ENCODE data around the gene ZMIZ1.
A peak's percentile ranks its signal among the peaks of the same experiment; 100 is the strongest.

Gene ZMIZ1

DNA sequence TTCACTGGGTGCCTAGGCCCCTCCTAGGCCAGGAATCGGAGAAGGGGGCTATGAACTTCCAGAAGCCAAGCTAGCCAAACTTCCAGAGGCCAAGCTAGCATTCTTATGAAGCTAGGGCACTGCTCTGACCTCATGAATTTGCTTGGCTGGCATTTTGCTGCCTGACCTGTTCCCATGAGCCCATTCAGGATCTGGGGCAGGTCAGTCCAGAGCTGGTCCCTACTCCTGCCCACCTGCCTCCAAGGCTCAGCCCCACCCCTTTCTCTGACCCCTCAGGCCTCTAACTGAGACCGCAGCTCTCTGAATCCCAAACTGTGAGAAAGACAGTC is 277.2 kb downstream of the ZMIZ1 start:
- no peak overlapping the region for H3K4me3 ChIP-seq (ENCODE audit: low read depth, low read length)
- TF ChIP-seq, protein P1, sequence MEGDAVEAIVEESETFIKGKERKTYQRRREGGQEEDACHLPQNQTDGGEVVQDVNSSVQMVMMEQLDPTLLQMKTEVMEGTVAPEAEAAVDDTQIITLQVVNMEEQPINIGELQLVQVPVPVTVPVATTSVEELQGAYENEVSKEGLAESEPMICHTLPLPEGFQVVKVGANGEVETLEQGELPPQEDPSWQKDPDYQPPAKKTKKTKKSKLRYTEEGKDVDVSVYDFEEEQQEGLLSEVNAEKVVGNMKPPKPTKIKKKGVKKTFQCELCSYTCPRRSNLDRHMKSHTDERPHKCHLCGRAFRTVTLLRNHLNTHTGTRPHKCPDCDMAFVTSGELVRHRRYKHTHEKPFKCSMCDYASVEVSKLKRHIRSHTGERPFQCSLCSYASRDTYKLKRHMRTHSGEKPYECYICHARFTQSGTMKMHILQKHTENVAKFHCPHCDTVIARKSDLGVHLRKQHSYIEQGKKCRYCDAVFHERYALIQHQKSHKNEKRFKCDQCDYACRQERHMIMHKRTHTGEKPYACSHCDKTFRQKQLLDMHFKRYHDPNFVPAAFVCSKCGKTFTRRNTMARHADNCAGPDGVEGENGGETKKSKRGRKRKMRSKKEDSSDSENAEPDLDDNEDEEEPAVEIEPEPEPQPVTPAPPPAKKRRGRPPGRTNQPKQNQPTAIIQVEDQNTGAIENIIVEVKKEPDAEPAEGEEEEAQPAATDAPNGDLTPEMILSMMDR (IDR thresholded peaks at IDR 0.05; ENCODE audit: low read depth, low read length): no peak
- peaks cover 29% of the 10 kb centered on the region for H3K36me3 ChIP-seq
- H3K27ac ChIP-seq: peak overlapping the region; percentile 95
- H3K9me3 ChIP-seq (ENCODE audit: severe bottlenecking): no peaks in the 10 kb centered on the region
- DNase-seq: no peak
- H3K27me3 ChIP-seq (ENCODE audit: insufficient read depth, low read depth, severe bottlenecking): no peaks in the 10 kb centered on the region

DNA sequence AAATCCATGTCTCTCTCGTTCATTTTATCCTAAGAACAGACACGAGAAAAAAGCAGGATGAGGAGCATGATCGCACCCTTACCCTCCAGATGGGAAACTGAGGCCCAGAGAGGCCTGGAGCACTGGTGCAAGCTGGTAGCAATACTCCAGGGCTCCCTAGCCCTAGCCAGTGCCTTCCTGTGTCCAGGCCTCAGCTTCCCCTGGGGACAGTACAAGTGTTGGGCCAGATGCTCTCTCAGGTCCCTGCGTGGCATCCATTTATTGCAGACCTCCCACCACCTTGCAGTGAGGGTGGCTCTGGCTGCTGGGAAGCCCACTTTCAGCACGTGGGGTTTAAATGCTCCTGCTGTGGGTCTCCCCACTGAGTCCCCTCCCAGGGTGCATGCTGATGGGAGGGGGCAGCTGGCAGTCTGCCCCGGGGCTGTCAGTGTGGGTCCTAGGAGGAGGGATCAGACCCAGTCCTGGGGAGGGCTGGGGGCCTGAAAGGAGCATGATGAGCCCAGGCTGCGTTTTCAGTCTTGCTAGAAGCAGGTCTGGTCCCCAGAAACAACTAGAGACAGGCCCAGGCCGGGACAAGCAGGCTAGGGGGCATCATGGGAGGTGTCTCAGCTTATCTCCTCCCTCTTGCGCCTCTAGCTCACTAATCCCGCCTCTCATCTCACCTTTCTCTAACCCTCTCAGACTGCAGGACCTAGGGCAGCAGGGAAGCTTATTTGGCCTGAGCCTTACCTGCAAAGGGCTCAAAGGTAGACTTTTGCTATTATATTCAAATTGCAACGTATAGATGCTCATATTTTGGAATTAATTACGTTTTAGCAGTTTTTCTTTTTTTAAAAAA is 277.8 kb downstream of the ZMIZ1 start:
- H3K4me3 ChIP-seq (ENCODE audit: low read depth, low read length): peak overlapping the region; percentile 93
- DNase-seq: peak; percentile 75
- H3K9me3 ChIP-seq (ENCODE audit: severe bottlenecking): no peaks in the 10 kb centered on the region
- peak overlapping the region; percentile 95 for H3K27ac ChIP-seq
- H3K36me3 ChIP-seq: peaks cover 34% of the 10 kb centered on the region
- TF ChIP-seq, protein P1 (IDR thresholded peaks at IDR 0.05; ENCODE audit: low read depth, low read length): no peak
- no peaks in the 10 kb centered on the region for H3K27me3 ChIP-seq (ENCODE audit: insufficient read depth, low read depth, severe bottlenecking)

DNA sequence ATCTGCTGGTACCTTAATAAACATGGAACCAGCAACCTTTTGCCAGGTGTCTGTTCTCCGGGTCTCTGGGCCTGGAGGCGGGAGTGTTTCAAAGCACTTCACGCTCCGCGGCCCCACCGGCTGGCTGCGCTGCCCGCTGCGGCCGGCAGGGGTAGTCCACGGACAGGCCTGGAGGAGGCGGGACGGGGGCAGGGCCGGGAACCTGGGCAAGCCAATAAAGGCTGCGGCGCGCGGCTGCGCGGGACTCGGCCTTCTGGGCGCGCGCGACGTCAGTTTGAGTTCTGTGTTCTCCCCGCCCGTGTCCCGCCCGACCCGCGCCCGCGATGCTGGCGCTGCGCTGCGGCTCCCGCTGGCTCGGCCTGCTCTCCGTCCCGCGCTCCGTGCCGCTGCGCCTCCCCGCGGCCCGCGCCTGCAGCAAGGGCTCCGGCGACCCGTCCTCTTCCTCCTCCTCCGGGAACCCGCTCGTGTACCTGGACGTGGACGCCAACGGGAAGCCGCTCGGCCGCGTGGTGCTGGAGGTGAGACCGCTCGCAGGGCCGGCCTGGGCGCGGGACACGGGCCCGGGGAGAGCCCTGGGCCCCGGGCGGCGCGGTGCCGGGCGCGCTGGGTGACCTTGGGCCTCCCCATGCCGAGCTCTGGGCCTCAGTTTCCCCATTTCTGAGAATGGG is 278.6 kb downstream of the ZMIZ1 start, which contains the start of gene PPIF:
PPIF (plus strand) TSS at position 244 of the 668 bp plus-strand sequence; CDS start at position 324, 80 bp downstream.
- peak; percentile 96 for DNase-seq
- Histone ChIP-seq H3K4me3 (ENCODE audit: low read depth, low read length) (peak within 1 kb of the TSS; percentile 93), H3K9me3 (ENCODE audit: severe bottlenecking) (no peaks in the 10 kb centered on the region), H3K36me3 (peaks cover 41% of the 10 kb centered on the region), H3K27me3 (ENCODE audit: insufficient read depth, low read depth, severe bottlenecking) (no peaks in the 10 kb centered on the region), H3K27ac (peak within 1 kb of the TSS; percentile 95)
- TF ChIP-seq, protein P1 (IDR thresholded peaks at IDR 0.05; ENCODE audit: low read depth, low read length): peak; percentile 81

DNA sequence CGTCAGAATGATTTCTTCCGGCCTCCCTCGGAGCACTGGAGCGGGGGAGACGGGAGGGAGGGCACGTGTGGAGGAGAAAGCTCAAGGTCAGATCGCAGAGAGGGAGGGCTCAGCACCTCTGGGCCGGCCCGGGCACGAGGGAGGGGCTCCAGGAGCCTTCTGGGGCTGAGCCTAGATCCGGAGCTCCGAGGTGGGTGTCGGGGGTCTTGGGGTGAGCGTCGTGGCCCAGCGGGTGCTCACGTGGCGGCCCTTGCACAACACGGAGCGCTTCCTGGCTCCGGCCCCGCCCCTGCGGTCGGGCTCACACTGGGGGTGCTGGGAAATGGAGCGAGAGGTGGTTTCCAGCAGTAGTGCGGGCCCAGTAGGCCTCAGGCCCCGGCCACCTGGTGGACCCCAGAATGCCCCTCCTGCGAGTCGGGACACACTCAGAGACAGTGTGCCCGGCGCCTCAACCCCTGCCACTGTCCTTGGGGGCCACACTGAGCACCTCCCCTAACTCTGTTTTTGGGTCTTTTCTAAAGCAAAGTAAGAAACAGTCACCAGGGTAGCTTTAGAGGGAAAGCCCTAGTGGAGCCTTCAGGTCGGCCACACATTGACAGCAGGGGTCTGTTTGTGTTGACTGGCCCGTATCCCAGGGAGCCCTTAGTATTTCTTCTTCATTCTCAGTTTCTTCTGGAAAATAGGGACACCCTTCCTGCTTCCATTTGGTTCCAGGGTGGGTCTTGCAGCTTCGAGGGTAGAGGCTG is 279.3 kb downstream of the ZMIZ1 start:
- Histone ChIP-seq H3K9me3 (ENCODE audit: severe bottlenecking) (no peaks in the 10 kb centered on the region), H3K27me3 (ENCODE audit: insufficient read depth, low read depth, severe bottlenecking) (no peaks in the 10 kb centered on the region), H3K36me3 (peaks cover 49% of the 10 kb centered on the region), H3K4me3 (ENCODE audit: low read depth, low read length) (peak overlapping the region; percentile 93), H3K27ac (peak overlapping the region; percentile 95)
- peak; percentile 61 for DNase-seq
- TF ChIP-seq, protein P1 (IDR thresholded peaks at IDR 0.05; ENCODE audit: low read depth, low read length): no peak

DNA sequence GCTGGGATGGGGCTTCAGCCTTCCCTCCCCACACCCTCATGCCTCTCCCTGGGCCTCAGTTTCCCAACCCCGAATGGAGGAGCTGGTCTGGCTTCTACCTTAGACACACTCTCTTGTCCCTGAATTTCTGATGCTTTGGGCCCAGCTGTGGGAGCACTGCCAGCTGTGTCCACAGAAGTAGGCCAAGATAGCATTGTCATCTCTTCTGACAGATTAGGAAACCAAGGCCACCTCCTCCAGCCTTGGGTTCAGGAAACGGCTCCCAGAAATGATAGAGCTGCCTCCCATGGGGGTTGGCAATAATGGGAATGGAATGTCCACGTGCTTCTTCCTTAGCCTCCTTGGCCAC is 279.8 kb downstream of the ZMIZ1 start:
- TF ChIP-seq, protein P1 (IDR thresholded peaks at IDR 0.05; ENCODE audit: low read depth, low read length): no peak
- Histone ChIP-seq H3K9me3 (ENCODE audit: severe bottlenecking) (no peaks in the 10 kb centered on the region), H3K27me3 (ENCODE audit: insufficient read depth, low read depth, severe bottlenecking) (no peaks in the 10 kb centered on the region), H3K36me3 (peaks cover 54% of the 10 kb centered on the region), H3K27ac (no peak overlapping the region; the same call in 1 of the 2 replicates), H3K4me3 (ENCODE audit: low read depth, low read length) (peak overlapping the region; percentile 93)
- DNase-seq: no peak

Data from WERI-Rb-1 (cell line).